Erythroblast (primary cell): ENCODE data around the gene RC3H1.
"Not testable (repeated sequence)": the region's sequence is repeated elsewhere in the genome, so short reads cannot be mapped to it uniquely, and the experiment has no call there.

ENCODE experiments used
- DNase-seq, 2 experiments: peaks; one replicate each; lab custom pipeline; 2025; lab: John Stamatoyannopoulos, UW
- GATA1 ChIP-seq: IDR thresholded peaks from 2 replicates; pipeline ENCODE4 v1.6.1; 2011; ENCODE audit warnings: low read depth, mild to moderate bottlenecking, control low read depth, low read length, moderate library complexity
- POLR2A ChIP-seq: IDR thresholded peaks from 2 replicates; pipeline ENCODE4 v1.6.1; 2011; ENCODE audit warnings: mild to moderate bottlenecking, low read length

RC3H1 gene

DNA sequence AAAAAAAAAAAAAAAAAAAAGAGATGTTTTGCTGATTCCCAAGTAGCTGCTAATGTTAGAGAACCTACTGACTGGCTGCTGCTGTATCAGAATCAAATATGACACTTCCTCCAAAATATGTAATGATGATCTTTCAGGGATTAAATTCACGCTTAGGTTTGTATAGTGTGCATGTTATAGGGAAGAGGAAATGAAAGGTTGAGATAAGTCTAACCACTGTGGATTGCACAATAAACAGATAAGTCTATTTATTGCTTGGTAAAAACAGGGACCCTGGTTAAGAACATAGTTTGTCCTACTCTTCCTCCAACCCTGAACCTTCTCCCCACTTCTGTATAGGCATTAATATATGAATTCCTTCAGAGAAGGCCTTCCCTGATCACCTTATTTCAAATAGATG lies 13.2 kb downstream of the RC3H1 start:
- TF ChIP-seq POLR2A, result no peak
- no peak for TF ChIP-seq GATA1
- DNase-seq, result peak in 1 of 2 experiments; percentile 9

DNA sequence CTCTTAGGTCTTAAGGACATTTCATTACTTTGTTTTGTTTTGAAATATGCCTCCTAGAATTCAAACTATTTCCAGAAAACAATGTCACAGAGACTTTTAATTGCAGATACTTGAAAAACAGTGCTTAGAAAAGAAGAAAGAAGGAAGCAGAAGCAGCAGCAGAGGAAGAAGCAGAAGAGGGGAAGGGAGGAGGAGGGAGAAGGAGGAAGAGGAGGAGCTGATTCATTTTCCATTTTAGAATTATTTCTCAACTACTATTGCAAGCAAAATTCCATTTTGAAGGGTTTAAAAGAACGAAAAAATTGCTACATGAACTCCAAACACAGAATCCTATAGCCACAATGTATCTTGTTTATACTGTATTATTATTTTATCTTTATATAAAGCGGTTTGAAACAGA lies 13.9 kb downstream of the RC3H1 start:
- TF ChIP-seq GATA1 (no peak), POLR2A (no peak)
- DNase-seq, result no peak

DNA sequence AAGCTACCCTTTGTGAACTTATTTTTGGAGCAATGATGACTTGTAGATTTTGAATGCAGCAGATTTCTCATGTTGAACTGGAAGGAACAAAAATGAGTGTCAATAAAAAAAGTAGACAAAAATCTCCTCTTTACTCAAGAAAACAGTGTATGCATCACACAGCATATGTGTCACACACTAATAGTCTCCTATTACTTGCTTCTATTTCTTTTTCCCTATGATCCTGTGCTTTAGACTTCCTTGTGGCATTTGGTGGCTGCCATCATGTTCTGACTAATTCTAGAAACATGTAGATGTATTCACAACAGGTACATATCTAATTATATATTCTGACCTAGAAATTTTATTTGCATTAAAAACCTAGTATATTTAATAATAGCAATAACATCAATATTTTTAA lies 14.3 kb downstream of the RC3H1 start:
- DNase-seq, result no peak
- no peak for TF ChIP-seq GATA1
- TF ChIP-seq POLR2A, result no peak

DNA sequence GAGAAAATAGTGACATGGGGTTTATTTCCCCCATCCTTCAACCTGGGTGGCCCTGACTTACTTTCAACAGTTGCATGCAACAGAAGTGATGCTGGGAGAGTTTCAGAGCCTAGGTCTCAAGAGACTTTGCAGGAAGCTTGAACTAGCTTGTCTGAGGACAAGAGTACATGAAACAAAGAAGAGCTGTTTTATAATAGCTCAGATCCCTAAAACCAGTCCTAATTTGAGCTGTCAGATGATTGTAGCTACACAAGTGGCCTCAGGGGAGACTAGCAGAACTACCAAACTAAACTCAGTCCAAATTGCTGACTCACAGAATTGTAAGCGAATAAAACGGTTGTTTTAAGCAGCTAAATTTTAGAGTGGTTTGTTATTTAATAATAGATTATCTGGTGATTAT lies 17.1 kb downstream of the RC3H1 start:
- no peak for DNase-seq

DNA sequence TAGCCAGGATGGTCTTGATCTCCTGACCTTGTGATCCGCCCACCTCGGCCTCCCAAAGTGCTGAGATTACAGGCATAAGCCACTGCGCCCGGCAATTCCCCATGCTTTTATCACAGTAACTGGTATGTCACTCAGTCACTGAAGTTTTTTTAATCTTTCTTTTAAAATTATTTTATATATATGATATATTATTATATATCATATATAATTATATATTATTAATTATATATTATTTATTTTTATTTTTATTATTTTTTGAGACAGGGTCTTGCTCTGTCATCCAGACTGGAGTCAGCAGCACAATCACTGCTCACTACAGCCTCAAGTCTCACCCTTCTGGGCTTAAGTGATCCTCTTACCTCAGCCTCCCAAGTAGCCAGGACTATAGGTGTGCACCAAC lies 18.3 kb downstream of the RC3H1 start:
- no peak for TF ChIP-seq GATA1
- TF ChIP-seq POLR2A, result no peak
- no peak for DNase-seq

More for the DNA sequence above, 17.1 kb downstream of the RC3H1 start:
- TF ChIP-seq POLR2A (no peak), GATA1 (no peak)

DNA sequence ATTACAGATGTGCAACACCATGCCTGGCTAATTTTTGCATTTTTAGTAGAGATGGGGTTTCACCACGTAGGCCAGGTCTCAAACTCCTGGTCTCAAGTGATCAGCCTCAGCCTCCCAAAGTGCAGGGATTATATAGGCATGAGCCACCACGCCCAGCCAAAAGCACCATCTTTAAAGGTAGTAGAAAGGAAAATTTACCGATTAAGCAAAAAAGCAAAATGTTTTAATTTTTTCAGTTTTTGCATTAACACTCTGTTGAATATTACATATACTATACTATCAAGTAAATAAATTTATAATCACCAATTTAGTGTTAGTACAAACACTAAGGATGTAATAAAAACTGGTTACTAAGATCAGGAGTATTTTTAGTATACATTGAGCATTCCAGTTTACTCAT lies 20.6 kb downstream of the RC3H1 start:
- TF ChIP-seq GATA1 (no peak), POLR2A (no peak)
- no peak for DNase-seq

DNA sequence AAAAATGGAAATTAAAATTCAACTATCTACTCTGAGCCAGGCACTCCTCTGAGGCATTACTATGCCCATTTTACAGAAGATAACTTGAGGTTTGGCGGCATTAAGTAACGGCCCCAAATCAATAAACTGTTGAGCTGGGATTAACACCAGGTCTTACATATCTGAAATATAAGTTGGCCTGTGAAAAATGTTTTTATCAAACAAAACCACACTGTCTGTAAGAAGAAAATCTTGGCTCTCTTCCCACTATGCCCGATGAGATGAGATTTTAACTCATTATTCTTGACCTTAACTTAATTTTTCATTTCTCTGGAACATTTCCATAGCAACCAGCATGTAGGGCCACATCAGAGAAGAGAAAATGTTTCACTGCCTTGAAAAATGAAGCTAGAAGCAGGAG lies 21.8 kb downstream of the RC3H1 start:
- DNase-seq, result peak; percentile 20 to 57
- TF ChIP-seq POLR2A, result no peak
- TF ChIP-seq GATA1, result no peak

DNA sequence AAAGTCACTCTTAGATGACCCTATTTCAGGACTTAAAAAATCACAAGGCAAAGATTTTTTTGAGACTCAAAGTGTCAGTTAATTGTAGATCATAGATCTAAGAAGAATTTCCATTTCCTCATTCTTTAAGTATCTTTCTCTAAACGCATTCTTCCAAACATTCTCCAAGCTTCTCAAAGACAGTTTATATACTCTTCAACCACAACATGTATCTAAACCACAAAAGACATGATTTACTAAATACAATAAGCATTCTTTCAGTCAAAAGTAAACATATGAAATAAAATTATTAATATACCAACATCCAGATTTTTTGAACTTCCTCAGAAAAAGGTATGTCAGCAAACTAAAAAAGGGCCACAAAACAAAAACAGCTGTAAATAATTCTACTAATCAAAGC lies 24.4 kb downstream of the RC3H1 start:
- TF ChIP-seq GATA1, result no peak
- TF ChIP-seq POLR2A, result no peak
- DNase-seq, result no peak

DNA sequence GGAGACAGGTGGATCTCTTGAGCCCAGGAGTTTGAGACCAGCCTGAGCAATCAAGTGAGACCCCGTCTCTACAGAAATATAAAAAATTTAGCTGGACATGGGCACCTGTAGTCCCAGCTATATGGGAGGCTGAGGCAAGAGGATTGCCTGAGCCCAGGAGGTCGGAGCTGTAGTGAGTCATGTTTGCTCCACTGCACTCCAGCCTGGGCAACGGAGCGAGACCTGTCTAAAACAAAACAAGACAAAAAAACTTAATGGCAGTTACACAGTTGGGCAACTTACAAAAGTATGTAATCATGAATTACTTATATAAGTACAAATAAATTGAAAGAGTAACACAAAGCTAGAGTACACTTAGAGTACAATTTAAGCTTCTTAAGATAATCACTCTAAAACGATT lies 25.2 kb downstream of the RC3H1 start:
- DNase-seq, result no peak
- no peak for TF ChIP-seq GATA1

DNA sequence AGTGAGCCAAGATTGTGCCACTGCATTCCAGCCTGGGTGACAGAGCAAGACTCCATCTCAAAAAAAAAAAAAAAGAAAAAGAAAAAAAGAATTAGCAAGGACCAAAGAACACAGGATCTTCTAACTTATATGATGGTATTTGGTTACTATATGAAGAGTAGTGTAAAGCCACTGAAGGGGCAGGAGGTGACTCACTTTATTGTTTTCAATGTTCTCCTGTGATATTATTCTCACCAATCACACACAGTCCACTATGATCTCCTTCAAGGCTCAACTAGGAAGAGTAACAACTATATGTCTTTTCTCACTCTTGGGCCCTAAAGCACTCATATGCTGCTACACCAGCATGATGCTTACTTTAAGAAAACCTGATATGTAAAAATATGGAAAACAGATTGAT lies 26.7 kb downstream of the RC3H1 start:
- TF ChIP-seq GATA1 (no peak), POLR2A (no peak)
- DNase-seq, result no peak

DNA sequence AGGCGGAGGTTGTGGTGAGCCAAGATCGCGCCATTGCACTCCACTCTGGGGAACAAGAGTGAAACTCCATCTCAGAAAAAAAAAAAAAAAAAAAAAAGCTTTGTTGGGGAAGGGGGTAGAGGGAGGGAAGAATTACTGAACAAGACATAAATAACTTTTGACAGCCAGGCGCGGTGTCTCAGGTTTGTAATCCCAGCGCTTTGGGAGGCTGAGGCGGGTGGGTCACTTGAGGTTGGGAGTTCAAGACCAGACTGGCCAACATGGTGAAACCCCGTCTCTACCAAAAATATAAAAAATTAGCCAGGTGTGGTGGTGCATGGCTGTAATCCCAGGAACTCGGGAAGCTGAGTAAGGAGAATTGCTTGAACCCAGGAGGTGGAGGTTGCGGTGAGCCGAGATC lies 28.2 kb downstream of the RC3H1 start:
- DNase-seq, result not testable (repeated sequence)

DNA sequence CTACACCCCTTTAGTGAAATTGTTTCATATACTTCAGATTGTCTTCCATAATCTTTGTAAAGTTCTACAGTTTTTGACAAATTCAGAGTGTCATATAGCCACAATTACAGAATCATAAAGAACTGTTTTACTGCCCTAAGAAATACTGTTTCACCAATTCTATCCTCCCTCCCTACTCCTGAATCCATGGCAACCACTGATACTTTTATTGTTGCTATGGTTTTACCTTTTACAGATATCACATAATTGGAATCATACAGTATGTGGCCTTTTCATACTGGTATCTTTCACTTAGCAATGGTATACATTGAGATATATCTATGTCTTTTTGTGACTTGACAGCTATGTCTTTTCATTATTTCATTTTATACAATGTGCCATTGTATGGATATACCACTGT lies 34.1 kb downstream of the RC3H1 start:
- TF ChIP-seq GATA1 (no peak), POLR2A (no peak)
- no peak for DNase-seq

DNA sequence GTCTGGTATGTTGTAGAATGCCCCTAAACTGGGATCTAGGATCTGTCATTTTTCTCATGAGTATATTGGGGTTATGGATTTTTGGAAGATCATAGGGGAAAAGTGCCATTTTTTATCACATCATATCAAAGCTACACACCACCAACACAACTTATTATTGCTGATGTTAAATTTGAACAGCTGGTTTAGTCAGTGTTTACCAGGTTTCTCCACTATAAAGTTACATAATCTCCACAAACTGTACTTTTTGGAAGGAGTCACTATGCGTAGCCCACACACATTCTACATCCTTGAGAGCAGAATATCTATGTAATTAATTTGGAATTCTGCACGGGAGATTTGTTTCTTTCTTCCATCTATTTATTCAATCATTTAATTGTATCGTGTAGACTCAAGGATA lies 35.2 kb downstream of the RC3H1 start:
- no peak for DNase-seq
- no peak for TF ChIP-seq GATA1
- no peak for TF ChIP-seq POLR2A

DNA sequence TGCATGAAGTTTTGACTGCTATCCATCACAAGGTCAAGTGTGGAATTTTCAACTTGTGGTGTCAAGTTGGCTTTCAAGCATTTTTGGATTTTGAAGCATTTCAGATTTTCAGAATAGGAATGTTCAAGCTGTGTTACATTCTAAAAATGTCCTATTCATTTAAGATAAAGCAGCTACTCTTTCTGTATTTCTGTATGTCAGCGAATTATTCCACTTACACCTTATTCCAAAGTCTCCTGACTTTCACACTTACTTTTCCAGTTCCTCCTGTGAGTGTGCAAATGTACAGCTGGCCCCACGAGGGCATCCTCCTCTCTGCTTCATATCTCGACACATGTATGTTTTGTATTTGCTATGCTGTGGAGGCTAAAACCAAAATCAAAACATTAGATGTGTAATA lies 51.9 kb downstream of the RC3H1 start:
- no peak for DNase-seq
- TF ChIP-seq POLR2A (no peak), GATA1 (no peak)

DNA sequence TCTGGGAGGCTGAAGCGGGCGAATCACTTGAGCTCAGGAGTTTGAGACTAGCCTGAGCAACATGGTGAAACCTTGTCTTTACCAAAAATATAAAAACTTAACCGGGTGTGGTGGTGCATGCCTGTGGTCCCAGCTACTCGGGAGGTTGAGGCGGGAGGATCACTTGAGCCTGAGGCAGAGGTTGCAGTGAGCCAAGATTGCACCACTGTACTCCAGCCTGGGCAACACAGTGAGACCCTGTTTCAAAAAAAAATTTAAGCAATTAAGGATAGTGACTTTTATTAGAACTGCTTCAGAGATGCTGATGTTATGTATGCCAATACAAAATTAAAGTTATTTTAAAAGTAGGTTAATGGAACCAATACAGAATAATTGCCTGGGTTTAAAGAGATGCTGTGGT lies 56.3 kb downstream of the RC3H1 start:
- DNase-seq, result not testable (repeated sequence)

DNA sequence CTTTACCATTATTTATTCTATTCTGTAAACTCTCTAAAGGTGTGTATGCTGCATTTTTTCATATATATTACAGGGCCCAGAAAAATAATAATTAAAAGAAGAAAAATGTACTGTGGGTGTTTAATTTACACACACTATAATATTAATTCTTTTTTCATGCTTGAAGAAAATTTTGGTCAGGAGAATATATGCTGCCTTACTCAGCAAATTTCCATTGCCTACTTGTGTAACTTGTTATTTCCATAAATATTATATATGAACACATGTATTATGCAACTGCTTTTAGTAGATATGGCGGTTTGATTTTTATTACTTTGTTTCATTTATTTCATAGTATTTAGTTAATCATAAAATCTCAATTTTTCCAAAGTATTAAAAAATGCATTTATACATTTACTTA lies 58.7 kb downstream of the RC3H1 start:
- no peak for DNase-seq
- TF ChIP-seq POLR2A (no peak), GATA1 (no peak)
